ENCODE measurements around the gene DLX6. TPM values are rescaled to one million over a fixed set of nuclear protein-coding genes. Genes with fewer than 3 reads are reported as not detected.

Gene DLX6
- total RNA-seq, 2 experiments from 2014 or later: not detected

GRCh38 chr7:97015279-97015678 lies 9.9 kb downstream of the DLX6 start:
- DNase-seq: no peak
- H3K27ac Mint-ChIP-seq: no peak overlapping the region
- intact Hi-C loops (cut with micrococcal nuclease): no loop called here
- H3K9me3 Mint-ChIP-seq: no peaks in the 10 kb centered on the region
- POLR2A ChIA-PET: no interaction called here
- peaks cover 90% of the 10 kb centered on the region for H3K27me3 Mint-ChIP-seq
- CTCF ChIA-PET: interaction anchor here (4.4 kb wide), 1 partner anchor 12 kb away, joined by 24 read pairs; no protein-coding TSS in a partner anchor
- no peak overlapping the region for H3K4me3 Mint-ChIP-seq
- peaks cover 12% of the 10 kb centered on the region for H3K4me1 Mint-ChIP-seq (ENCODE audit: low read depth)
- peaks cover 8% of the 10 kb centered on the region for H3K36me3 Mint-ChIP-seq

GRCh38 chr7:97015756-97016380 lies 10.5 kb downstream of the DLX6 start:
- Mint-ChIP-seq H3K36me3 (peaks cover 8% of the 10 kb centered on the region), H3K27me3 (peaks cover 92% of the 10 kb centered on the region), H3K4me1 (ENCODE audit: low read depth) (peaks cover 17% of the 10 kb centered on the region), H3K4me3 (no peak overlapping the region), H3K27ac (no peak overlapping the region), H3K9me3 (no peaks in the 10 kb centered on the region)
- CTCF ChIA-PET: interaction anchor here (4.4 kb wide), 1 partner anchor 11 kb away, joined by 24 read pairs; no protein-coding TSS in a partner anchor
- no peak for DNase-seq
- intact Hi-C loops (cut with micrococcal nuclease): loop anchor here (1.0 kb wide), 1 partner anchor 11 kb away; the partner anchor contains the start of gene DLX6
- POLR2A ChIA-PET: no interaction called here

DNA sequence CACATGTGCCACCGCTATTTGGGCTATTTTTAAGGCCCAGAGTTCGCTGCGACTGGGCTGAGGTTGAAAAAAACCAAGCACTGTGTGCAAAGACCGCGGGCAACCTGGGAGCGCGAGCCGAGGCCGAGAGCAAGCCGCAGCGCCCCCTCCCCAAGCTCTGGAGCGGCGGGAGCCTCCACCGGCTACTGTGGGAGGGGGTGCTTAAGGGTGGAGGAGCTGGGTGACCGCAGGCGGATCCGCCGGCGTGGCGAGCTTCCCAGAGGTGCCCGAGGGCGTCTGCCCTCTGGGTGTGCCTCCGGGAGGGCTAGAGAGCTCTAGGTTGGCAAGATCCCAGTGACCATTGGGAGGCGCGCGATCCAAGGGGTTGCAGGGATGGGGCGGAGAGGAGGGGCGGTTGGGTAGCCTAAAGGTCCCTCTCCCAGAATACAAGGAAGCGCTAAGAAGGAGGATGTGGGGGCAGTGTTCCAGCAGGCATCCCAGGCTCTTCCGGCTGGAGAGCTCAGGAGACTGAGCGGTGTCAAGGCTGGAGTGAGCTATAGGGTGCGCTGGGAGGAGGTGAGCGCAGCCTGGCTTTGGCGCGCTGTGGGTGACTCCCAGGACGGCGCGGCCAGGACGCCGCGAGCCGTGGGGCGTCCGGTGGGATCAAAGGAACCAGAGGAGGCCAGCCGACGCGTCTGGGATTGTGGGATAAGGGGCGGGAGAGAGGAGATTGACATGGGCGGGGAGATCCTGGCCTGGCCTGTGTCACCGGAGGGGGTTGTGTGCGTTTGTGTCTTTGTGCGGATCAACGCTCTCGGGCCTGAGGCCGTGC lies 11.2 kb downstream of the DLX6 start:
- no peak for DNase-seq
- intact Hi-C loops (cut with micrococcal nuclease): loop anchor here (1.0 kb wide), 1 partner anchor 11 kb away; the partner anchor contains the start of gene DLX6
- Mint-ChIP-seq H3K4me3 (no peak overlapping the region), H3K36me3 (peaks cover 8% of the 10 kb centered on the region), H3K9me3 (no peaks in the 10 kb centered on the region), H3K4me1 (ENCODE audit: low read depth) (peaks cover 20% of the 10 kb centered on the region), H3K27me3 (peaks cover 89% of the 10 kb centered on the region), H3K27ac (no peak overlapping the region)
- CTCF ChIA-PET: interaction anchor here (0.9 to 4.4 kb wide), 2 partner anchors 10 to 941 kb away, joined by 3 to 24 read pairs; no protein-coding TSS in a partner anchor
- POLR2A ChIA-PET: no interaction called here

DNA sequence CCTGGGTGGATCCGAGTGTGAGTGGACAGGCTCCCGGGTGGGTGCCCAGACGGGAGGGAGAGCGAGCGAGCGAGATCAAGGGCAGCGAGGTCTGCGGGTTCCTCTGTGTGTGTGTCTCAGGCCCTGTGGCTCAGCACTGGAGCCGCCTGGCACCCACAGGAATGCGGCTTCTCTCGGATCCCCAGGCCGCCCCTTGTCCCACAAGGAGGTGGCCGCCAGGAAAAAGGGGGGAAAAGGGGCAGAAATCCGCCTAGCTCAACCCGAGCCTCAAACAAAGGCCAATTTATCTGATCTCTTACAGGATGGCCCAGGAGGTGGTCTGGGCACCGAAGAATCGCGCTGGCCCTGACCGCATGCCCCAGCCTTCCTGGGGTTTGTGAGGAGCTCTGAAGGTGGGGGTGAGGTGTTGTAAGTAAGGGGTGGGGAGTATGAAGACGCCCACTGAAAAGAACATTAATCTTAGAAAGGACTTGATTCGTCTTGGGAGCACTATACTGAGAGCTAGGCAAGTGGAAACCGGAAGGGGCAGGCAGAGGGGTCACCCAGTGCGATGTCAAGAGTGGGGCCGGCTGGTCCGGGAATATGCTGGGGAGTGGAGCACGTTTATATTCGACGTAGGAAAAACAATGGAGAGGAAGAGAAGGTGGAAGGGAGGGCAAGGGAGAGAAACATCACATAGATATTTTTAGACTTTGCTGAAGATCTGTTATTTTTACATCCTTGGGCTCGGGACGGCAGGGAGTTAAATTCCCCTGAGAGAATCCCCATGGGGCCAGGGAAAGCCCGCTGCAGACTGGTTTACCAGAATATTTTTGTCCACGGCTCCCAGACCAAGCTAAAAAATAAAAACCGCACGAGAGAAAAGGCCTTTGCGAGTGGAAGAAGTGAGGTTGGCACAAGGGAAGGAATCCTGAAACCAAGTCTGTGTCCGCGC lies 12.1 kb downstream of the DLX6 start:
- peaks cover 88% of the 10 kb centered on the region for H3K27me3 Mint-ChIP-seq
- no peaks in the 10 kb centered on the region for H3K9me3 Mint-ChIP-seq
- no peak for DNase-seq
- no peak overlapping the region for H3K27ac Mint-ChIP-seq
- intact Hi-C loops (cut with micrococcal nuclease): no loop called here
- ChIA-PET POLR2A (no interaction called here), CTCF (interaction anchor here (0.9 to 4.4 kb wide), 2 partner anchors 9 to 942 kb away, joined by 3 to 24 read pairs; no protein-coding TSS in a partner anchor)
- peaks cover 4% of the 10 kb centered on the region for H3K36me3 Mint-ChIP-seq
- no peak overlapping the region for H3K4me3 Mint-ChIP-seq
- peaks cover 27% of the 10 kb centered on the region for H3K4me1 Mint-ChIP-seq (ENCODE audit: low read depth)

- Mint-ChIP-seq H3K4me3 (no peak overlapping the region), H3K27ac (no peak overlapping the region), H3K9me3 (no peaks in the 10 kb centered on the region), H3K4me1 (ENCODE audit: low read depth) (peaks cover 32% of the 10 kb centered on the region), H3K36me3 (no peaks in the 10 kb centered on the region), H3K27me3 (peaks cover 86% of the 10 kb centered on the region)
- ChIA-PET POLR2A (no interaction called here), CTCF (interaction anchor here (4.4 kb wide), 1 partner anchor 9 kb away, joined by 24 read pairs; no protein-coding TSS in a partner anchor)
- intact Hi-C loops (cut with micrococcal nuclease): no loop called here
- no peak for DNase-seq
These were observed 12.8 kb downstream of the DLX6 start for GRCh38 chr7:97018126-97018601.

- ChIA-PET CTCF (no interaction called here), POLR2A (no interaction called here)
- intact Hi-C loops (cut with micrococcal nuclease): no loop called here
- no peaks in the 10 kb centered on the region for H3K9me3 Mint-ChIP-seq
- peaks cover 87% of the 10 kb centered on the region for H3K27me3 Mint-ChIP-seq
- no peak overlapping the region for H3K27ac Mint-ChIP-seq
- no peak for DNase-seq
- no peak overlapping the region for H3K4me3 Mint-ChIP-seq
- peaks cover 38% of the 10 kb centered on the region for H3K4me1 Mint-ChIP-seq (ENCODE audit: low read depth)
- no peaks in the 10 kb centered on the region for H3K36me3 Mint-ChIP-seq
These were observed 13.6 kb downstream of the DLX6 start for GRCh38 chr7:97018791-97019531.

GRCh38 chr7:97019710-97020225 lies 14.4 kb downstream of the DLX6 start:
- Mint-ChIP-seq H3K9me3 (no peaks in the 10 kb centered on the region), H3K27me3 (peaks cover 87% of the 10 kb centered on the region), H3K4me3 (no peak overlapping the region), H3K27ac (no peak overlapping the region), H3K36me3 (no peaks in the 10 kb centered on the region), H3K4me1 (ENCODE audit: low read depth) (peaks cover 45% of the 10 kb centered on the region)
- DNase-seq: no peak
- ChIA-PET CTCF (no interaction called here), POLR2A (no interaction called here)
- intact Hi-C loops (cut with micrococcal nuclease): loop anchor here (10.0 kb wide), 1 partner anchor 525 kb away; no protein-coding TSS in a partner anchor

GRCh38 chr7:97020601-97020995 lies 15.2 kb downstream of the DLX6 start:
- Mint-ChIP-seq H3K27ac (no peak overlapping the region), H3K36me3 (no peaks in the 10 kb centered on the region), H3K9me3 (no peaks in the 10 kb centered on the region), H3K27me3 (peaks cover 86% of the 10 kb centered on the region), H3K4me3 (no peak overlapping the region), H3K4me1 (ENCODE audit: low read depth) (peaks cover 46% of the 10 kb centered on the region)
- intact Hi-C loops (cut with micrococcal nuclease): loop anchor here (10.0 kb wide), 1 partner anchor 526 kb away; no protein-coding TSS in a partner anchor
- CTCF ChIA-PET: interaction anchor here (1.2 to 1.5 kb wide), 2 partner anchors 14 to 944 kb away, joined by 3 read pairs; no protein-coding TSS in a partner anchor
- POLR2A ChIA-PET: no interaction called here
- DNase-seq: no peak

GRCh38 chr7:97020996-97021746 lies 15.8 kb downstream of the DLX6 start:
- peaks cover 48% of the 10 kb centered on the region for H3K4me1 Mint-ChIP-seq (ENCODE audit: low read depth)
- DNase-seq: no peak
- intact Hi-C loops (cut with micrococcal nuclease): loop anchor here (10.0 kb wide), 1 partner anchor 526 kb away; no protein-coding TSS in a partner anchor
- H3K9me3 Mint-ChIP-seq: no peaks in the 10 kb centered on the region
- POLR2A ChIA-PET: no interaction called here
- no peaks in the 10 kb centered on the region for H3K36me3 Mint-ChIP-seq
- peaks cover 86% of the 10 kb centered on the region for H3K27me3 Mint-ChIP-seq
- H3K4me3 Mint-ChIP-seq: no peak overlapping the region
- CTCF ChIA-PET: interaction anchor here (1.0 to 1.5 kb wide), 3 partner anchors 15 to 944 kb away, joined by 3 to 4 read pairs (median 3); partner anchors contain the start of gene DLX6
- H3K27ac Mint-ChIP-seq: no peak overlapping the region

- ChIA-PET POLR2A (no interaction called here), CTCF (interaction anchor here (1.0 to 1.5 kb wide), 3 partner anchors 15 to 945 kb away, joined by 3 to 4 read pairs (median 3); partner anchors contain the start of gene DLX6)
- Mint-ChIP-seq H3K27me3 (peaks cover 87% of the 10 kb centered on the region), H3K4me3 (no peak overlapping the region), H3K36me3 (no peaks in the 10 kb centered on the region), H3K9me3 (no peaks in the 10 kb centered on the region), H3K4me1 (ENCODE audit: low read depth) (peaks cover 51% of the 10 kb centered on the region), H3K27ac (no peak overlapping the region)
- intact Hi-C loops (cut with micrococcal nuclease): loop anchor here (10.0 kb wide), 1 partner anchor 527 kb away; no protein-coding TSS in a partner anchor
- DNase-seq: no peak
These were observed 16.6 kb downstream of the DLX6 start for GRCh38 chr7:97021747-97022490.
